Mesodermal cell (in vitro differentiated cells): ENCODE results near the gene CMTR1.
A peak's percentile ranks its signal among the peaks of the same experiment; 100 is the strongest.

Experiments used
- H3K27ac ChIP-seq: 2 replicates; pipeline ENCODE4 v1.7.0; 2013; ENCODE audit warnings: mild to moderate bottlenecking, low read depth, low read length, moderate library complexity; ENCODE audit not compliant: severe bottlenecking
- H3K36me3 ChIP-seq: 2 replicates; pipeline ENCODE4 v1.7.1; 2013; ENCODE audit warnings: mild to moderate bottlenecking, low read length, moderate library complexity; ENCODE audit not compliant: control insufficient read depth, insufficient read depth
- H3K4me1 ChIP-seq: one replicate; pipeline ENCODE4 v1.7.1; 2013; ENCODE audit warnings: mild to moderate bottlenecking, low read length; ENCODE audit not compliant: insufficient read depth, control insufficient read depth, poor library complexity, severe bottlenecking
- H3K4me3 ChIP-seq: 2 replicates; pipeline ENCODE4 v1.7.0; 2013; ENCODE audit warnings: low read length, control low read depth, mild to moderate bottlenecking; ENCODE audit not compliant: insufficient read depth, poor library complexity, severe bottlenecking; ENCODE audit errors: extremely low read depth
- H3K9me3 ChIP-seq: 2 replicates; pipeline ENCODE4 v1.7.1; 2013; ENCODE audit warnings: mild to moderate bottlenecking, low read length, moderate library complexity; ENCODE audit not compliant: control insufficient read depth
- WGBS, 2 experiments: methylation state at CpG; one replicate each; pipeline ENCODE4 v1.1.5; 2013; ENCODE audit warnings: missing lambda C conversion rate in 2 of 2; ENCODE audit not compliant: insufficient coverage in 2 of 2; 5-methylcytosine and 5-hydroxymethylcytosine counted together

Gene CMTR1

GRCh38 chr6:37406726-37407341 lies 26.2 kb upstream of the CMTR1 start:
- Histone ChIP-seq H3K27ac (no peak overlapping the region), H3K36me3 (no peaks in the 10 kb centered on the region), H3K4me3 (no peak overlapping the region), H3K9me3 (no peaks in the 10 kb centered on the region), H3K4me1 (no peaks in the 10 kb centered on the region)
- WGBS, 2 experiments, result no CpG with 5 or more reads among the region's 3 CpGs

- WGBS, 2 experiments, result 75 to 79% methylated on average over 1 to 2 of the region's 5 CpGs
- H3K36me3 ChIP-seq, result no peaks in the 10 kb centered on the region
- H3K4me1 ChIP-seq, result no peaks in the 10 kb centered on the region
- no peaks in the 10 kb centered on the region for H3K9me3 ChIP-seq
- no peak overlapping the region for H3K4me3 ChIP-seq
- no peak overlapping the region for H3K27ac ChIP-seq
Observed at GRCh38 chr6:37407948-37408347, 25.1 kb upstream of the CMTR1 start.

- Histone ChIP-seq H3K9me3 (no peaks in the 10 kb centered on the region), H3K4me3 (no peak overlapping the region), H3K36me3 (no peaks in the 10 kb centered on the region), H3K27ac (no peak overlapping the region), H3K4me1 (no peaks in the 10 kb centered on the region)
- 100% methylated on average over 1 of the region's 1 CpG; no CpG with 5 or more reads in 1 of the 2 experiments for WGBS, 2 experiments
Observed at GRCh38 chr6:37409501-37409900, 23.5 kb upstream of the CMTR1 start.

GRCh38 chr6:37417393-37417792 lies 15.6 kb upstream of the CMTR1 start:
- H3K36me3 ChIP-seq, result no peaks in the 10 kb centered on the region
- H3K9me3 ChIP-seq, result peaks cover 5% of the 10 kb centered on the region
- no peaks in the 10 kb centered on the region for H3K4me1 ChIP-seq
- H3K27ac ChIP-seq, result no peak overlapping the region
- no peak overlapping the region for H3K4me3 ChIP-seq
- 100% methylated on average over 1 of the region's 2 CpGs; no CpG with 5 or more reads in 1 of the 2 experiments for WGBS, 2 experiments

GRCh38 chr6:37418722-37419121 lies 14.3 kb upstream of the CMTR1 start:
- 50 to 57% methylated on average over 2 to 3 of the region's 5 CpGs for WGBS, 2 experiments
- H3K4me3 ChIP-seq, result no peak overlapping the region
- peaks cover 5% of the 10 kb centered on the region for H3K9me3 ChIP-seq
- no peaks in the 10 kb centered on the region for H3K36me3 ChIP-seq
- H3K27ac ChIP-seq, result no peak overlapping the region
- H3K4me1 ChIP-seq, result no peaks in the 10 kb centered on the region

- Histone ChIP-seq H3K36me3 (no peaks in the 10 kb centered on the region), H3K9me3 (no peaks in the 10 kb centered on the region), H3K4me1 (no peaks in the 10 kb centered on the region), H3K27ac (no peak overlapping the region), H3K4me3 (no peak overlapping the region)
- WGBS, 2 experiments, result 75 to 78% methylated on average over 2 to 3 of the region's 4 CpGs
Observed at GRCh38 chr6:37426058-37426944, 6.7 kb upstream of the CMTR1 start.

GRCh38 chr6:37426945-37427510 lies 6.0 kb upstream of the CMTR1 start:
- no peak overlapping the region for H3K27ac ChIP-seq
- H3K4me1 ChIP-seq, result no peaks in the 10 kb centered on the region
- WGBS, 2 experiments, result 97% methylated on average over 3 of the region's 6 CpGs; no CpG with 5 or more reads in 1 of the 2 experiments
- H3K36me3 ChIP-seq, result no peaks in the 10 kb centered on the region
- no peak overlapping the region for H3K4me3 ChIP-seq
- H3K9me3 ChIP-seq, result no peaks in the 10 kb centered on the region

- Histone ChIP-seq H3K9me3 (no peaks in the 10 kb centered on the region), H3K4me3 (no peak overlapping the region), H3K27ac (no peak overlapping the region), H3K4me1 (peaks cover 6% of the 10 kb centered on the region), H3K36me3 (no peaks in the 10 kb centered on the region)
- 95 to 100% methylated on average over 1 to 2 of the region's 2 CpGs for WGBS, 2 experiments
Observed at GRCh38 chr6:37429352-37429750, 3.7 kb upstream of the CMTR1 start.

- peak overlapping the region; percentile 59 for H3K27ac ChIP-seq
- peaks cover 6% of the 10 kb centered on the region for H3K4me1 ChIP-seq
- 53 to 62% methylated on average over 3 of the region's 7 CpGs for WGBS, 2 experiments
- peaks cover 21% of the 10 kb centered on the region for H3K36me3 ChIP-seq
- H3K9me3 ChIP-seq, result no peaks in the 10 kb centered on the region
- peak overlapping the region; percentile 99 for H3K4me3 ChIP-seq
Observed at GRCh38 chr6:37432590-37432915, 468 bp upstream of the CMTR1 start.

GRCh38 chr6:37433657-37434271 lies 743 bp downstream of the CMTR1 start:
- no peaks in the 10 kb centered on the region for H3K9me3 ChIP-seq
- peaks cover 6% of the 10 kb centered on the region for H3K4me1 ChIP-seq
- H3K36me3 ChIP-seq, result peaks cover 32% of the 10 kb centered on the region
- peak overlapping the region; percentile 59 for H3K27ac ChIP-seq
- WGBS, 2 experiments, result 28 to 38% methylated on average over 8 to 10 of the region's 13 CpGs
- H3K4me3 ChIP-seq, result peak overlapping the region; percentile 99
